T-helper 1 cell (primary cell): ENCODE results near the gene HEG1.

Source experiments
- DNase-seq, 5 donors: peaks; one replicate each; pipeline ENCODE4 v3.0.0-alpha.2; 2012 to 2020

The HEG1 gene

GRCh38 chr3:125045965-125046364, 9.8 kb downstream of the HEG1 start:
- no peak for DNase-seq

DNA sequence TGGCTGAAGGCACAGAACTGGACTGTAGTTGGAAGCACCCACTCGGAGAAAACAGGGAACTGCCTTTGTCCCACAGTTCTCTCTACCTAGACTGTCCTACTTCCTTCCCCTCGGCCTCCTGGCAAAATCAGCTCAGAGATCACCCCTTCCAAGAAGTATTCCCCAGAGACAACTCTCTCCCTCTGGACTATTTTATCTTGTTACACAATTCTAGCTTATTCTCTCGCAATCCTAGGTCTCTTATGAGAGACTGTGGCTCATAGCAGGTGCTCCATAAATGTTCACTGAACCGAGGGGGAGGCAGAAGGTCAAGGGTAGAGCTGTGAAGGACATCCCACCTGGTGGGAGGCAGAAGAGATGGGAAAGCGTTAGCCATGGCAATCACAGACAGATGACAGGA, 10.6 kb downstream of the HEG1 start:
- DNase-seq = no peak

DNA sequence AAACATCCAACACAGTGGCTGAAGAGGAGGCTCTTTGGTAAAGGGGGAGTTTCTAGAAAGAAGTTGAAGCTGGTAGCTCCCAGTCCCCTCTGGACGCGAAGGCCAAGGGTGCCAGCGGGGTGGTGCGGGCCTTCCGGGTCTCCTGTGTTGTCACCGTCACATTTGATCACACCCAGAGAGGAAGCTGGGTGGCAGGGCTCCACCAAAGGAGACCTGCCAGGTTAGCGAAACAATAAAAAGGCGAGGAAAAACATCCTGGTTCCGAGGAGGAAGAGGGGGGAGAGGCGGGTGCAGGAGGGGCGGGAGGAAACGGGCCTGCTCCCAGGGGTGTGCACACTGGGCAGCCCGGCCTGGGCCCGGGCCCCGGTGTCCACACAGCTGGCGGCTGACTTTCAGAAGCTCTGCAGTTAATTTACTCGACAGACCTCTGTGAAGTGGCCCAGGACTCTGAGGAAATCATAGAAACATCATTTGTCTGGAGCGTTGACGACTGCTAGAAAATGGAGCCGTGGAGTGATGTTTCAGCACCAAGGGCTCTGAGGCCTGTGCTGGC, 12.1 kb downstream of the HEG1 start:
- DNase-seq = no peak

DNA sequence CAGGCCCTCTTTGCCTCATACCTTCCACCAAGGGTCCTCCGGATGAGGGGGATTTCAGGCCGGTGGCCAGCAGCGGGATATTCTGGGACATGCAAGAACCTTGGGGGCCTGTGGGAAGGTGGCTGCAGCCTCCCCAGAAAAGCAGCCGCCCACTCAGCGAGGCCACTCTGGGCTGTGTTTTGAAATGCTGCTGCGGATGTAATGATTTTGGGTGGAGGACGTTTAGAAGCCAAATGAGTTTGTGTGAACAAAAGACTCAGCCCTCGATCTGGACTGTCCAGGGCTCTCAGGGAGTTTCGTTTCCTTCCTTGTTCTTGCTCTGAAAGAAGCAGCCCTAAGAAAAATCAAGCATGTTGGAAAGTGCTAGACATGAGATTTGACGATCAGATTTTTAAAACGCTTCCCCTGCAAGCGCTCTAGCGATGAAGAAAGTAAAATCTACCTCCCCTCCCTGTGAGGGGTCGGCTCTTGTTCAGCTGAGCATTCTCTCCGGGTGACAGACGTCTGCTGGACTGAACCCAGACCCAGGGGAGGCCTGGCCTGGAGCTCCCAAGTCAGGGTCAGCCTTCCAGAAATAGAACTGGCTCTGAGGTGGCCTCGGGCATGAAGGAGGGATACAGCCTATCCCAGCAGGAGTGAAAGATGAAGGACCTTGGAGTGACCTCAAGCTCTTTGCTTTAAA, 12.9 kb downstream of the HEG1 start:
- no peak for DNase-seq

DNA sequence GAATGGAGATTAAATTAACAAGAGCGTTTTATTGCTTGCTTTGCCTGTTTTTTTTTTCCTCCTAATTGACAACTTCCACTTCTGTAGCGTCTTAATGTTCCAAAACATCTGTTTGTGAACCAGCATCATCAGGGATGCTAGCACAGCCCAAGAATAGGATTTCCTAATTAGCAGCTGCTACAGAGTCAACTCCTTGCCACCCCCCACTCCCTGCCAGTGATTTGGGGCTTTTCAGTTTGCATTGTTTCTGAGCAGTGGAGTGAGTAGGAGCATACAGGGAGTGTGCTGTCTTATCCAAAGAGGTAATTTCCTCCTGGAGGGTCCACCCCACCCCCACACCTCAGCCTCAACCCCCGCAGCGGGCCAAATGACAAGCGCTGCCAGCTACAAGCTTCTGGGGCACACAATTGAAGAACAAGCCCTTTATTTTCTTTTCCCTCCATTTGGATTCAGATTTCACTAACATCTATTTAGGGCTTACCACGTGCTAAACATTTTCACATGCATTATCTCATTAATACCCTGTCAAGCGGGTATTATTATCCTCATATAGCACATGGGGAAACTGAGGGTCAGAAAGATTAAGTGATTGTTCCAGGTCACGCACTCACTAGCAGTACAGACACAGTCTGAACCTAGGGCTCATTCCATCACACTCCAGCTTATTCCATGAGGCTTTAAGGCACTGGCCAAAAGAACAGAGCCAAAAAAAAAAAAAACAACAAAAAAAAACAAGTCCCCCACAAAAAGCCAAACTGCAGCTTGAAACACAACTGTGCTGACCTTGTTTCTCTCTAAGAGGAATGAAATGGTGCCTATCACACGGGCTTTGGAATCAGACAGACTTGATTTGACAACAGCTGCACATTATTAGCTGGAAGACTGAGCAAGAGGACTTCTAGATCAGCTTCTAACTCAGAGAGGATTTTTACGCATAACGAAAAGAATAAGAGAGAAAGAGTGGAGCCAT, 16.4 kb downstream of the HEG1 start:
- DNase-seq = no peak

- DNase-seq = no peak
Measured at GRCh38 chr3:125037498-125038150, 18.2 kb downstream of the HEG1 start.

GRCh38 chr3:125035217-125035616, 20.6 kb downstream of the HEG1 start:
- peak in 1 of 5 donors; percentile 62 for DNase-seq

DNA sequence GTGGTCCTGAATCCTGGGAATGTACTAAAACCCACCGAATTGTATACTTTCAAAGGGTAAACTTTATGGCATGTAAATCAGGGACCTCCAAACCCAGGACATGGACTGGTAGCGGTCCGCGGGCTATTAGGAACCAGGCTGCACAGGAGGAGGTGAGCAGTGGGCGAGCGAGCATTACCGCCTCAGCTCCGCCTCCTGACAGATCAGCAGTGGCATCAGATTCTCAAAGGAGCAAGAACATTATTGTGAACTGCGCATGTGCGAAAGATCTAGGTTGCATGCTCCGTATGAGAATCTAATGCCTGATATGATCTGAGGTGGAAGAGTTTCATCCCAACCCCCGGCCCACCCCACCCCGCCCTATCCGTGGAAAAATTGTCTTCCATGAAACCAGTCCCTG, 22.2 kb downstream of the HEG1 start:
- DNase-seq = no peak

DNA sequence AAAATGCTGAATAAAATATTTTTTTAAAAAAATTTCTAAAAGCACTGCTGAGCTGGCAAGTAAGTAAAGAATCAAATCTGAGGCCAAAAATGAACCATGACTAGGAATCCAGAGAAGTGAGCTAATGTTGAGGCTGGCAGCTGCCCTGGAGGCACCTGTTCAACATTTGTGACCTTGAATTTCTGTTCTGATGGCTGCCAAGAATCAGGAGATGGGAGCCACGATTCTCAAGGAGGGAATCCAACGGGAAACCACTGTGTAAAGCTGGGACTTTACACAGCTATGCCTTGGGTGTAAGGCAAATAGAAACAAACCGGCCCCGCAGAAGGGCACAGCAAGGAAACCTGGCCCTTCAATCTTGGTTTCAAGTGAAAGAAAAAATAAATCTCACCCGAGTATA, 22.7 kb downstream of the HEG1 start:
- no peak for DNase-seq

DNA sequence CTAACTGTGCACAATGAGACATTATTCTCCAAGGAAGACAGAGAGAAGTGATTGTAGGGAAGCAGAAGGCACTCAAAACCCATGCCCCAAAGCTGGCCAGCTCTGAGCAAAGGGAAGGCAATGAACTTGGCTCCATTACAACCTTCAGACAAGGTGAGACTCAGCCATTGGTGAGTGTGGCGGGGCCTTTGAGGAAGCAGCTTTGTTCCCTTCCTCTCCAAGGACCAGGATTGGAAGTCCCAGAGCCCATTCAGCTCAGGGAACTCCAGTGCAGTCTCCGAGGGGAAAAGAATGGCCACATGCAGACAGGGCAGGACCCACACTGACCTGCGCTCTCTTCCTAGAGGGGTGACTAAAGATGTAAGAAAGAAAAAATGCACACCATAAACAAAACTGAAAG, 23.1 kb downstream of the HEG1 start:
- DNase-seq = no peak

DNA sequence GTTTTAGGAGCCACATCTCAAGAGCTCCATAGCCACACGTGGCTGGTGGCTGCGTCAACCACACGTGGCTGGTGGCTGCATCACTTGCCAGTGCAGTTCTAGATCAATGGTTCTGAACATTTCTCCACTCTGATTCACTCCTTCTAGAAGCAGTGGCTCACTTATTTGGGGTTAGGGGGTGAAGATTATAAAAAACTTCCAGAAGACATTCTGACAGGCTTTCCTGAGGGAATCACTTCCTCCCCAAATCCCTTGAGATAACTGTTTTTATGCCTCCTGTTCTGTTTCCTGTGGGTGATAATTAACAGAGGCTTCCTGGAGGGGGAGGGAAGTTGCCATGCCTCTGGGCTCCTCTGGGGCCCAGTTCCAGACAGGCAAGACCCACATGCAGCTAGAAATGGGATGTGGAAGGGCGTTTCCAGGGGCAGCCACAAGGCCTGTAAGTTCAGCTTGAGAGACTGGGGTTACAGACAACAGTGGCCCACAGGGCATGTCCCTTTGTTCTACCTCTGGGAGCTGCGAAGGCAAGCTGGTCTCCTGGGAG, 23.6 kb downstream of the HEG1 start:
- DNase-seq = no peak

DNA sequence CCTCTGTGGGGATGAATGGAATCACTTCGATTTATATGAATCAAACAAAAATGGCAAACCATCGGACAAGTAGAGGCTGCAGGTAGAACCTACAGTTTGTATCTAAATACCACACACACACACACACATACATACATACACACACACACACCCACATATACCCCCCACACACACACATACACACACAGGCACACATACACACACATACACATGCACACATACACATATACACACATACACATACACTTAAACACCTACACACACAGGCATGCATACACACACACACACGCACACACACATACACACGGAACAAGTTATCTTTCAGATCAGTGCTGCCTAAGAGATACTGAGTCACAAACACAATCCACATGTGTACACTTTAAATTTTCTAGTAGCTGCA, 24.3 kb downstream of the HEG1 start:
- DNase-seq = no peak

DNA sequence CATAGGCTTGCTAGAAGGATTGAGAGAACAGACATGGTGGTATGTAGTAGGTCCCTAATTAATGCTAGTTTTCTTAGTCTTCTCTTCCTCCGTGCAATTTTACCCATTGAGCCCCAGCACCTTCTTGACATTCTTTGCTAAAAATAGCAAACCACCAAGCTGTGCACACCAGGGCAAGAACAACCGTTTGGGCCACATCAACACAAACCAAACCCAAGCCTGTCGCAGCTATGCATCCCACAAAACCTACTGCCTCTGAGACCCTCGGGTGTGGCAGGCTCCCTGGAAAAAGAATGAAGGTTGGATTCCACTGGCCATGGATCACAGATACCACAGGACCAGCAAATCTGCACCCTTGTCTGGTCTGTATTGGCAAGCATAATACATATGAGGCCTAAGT, 27.1 kb downstream of the HEG1 start:
- no peak for DNase-seq

- DNase-seq = no peak
Measured at GRCh38 chr3:125025642-125026041, 30.2 kb downstream of the HEG1 start.

GRCh38 chr3:125024817-125025216, 31.0 kb downstream of the HEG1 start:
- DNase-seq = no peak

DNA sequence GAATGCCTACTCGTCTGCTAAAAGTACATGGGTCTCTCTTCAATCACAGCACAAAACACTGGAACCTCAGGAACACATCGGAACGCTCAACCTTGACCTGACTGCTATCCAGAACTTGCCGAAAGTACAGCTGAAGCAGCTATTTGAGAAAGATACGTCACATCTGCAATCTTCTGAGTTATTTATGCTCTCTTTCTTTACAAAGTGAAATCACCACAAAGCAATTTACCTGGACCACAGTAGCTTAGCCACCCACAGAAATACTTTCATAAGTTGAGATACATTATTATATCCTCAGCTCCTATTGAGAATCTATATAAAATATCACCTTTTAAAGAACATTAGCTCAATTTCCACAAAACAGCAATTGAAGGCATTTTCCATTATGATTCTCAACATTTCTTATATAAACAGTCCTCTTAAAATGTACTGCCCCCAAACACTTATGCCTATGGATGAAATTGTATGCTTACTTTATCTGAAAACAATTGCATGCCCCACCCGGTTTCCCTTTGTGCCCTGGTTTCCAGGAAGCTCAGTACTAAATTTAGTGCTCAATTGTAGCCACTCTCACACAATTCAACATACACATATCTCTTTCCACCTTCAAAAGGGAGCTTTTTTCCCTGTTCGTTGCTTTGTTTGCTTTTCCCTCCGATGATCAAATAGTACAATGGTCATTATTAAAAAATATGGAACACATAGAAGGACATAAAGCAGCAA, 31.8 kb downstream of the HEG1 start:
- DNase-seq = no peak

- DNase-seq = no peak
Measured at GRCh38 chr3:125022206-125022605, 33.6 kb downstream of the HEG1 start.

GRCh38 chr3:125019271-125019670, 36.5 kb downstream of the HEG1 start:
- no peak for DNase-seq

- no peak for DNase-seq
Measured at GRCh38 chr3:125017406-125017805, 38.4 kb downstream of the HEG1 start.

DNA sequence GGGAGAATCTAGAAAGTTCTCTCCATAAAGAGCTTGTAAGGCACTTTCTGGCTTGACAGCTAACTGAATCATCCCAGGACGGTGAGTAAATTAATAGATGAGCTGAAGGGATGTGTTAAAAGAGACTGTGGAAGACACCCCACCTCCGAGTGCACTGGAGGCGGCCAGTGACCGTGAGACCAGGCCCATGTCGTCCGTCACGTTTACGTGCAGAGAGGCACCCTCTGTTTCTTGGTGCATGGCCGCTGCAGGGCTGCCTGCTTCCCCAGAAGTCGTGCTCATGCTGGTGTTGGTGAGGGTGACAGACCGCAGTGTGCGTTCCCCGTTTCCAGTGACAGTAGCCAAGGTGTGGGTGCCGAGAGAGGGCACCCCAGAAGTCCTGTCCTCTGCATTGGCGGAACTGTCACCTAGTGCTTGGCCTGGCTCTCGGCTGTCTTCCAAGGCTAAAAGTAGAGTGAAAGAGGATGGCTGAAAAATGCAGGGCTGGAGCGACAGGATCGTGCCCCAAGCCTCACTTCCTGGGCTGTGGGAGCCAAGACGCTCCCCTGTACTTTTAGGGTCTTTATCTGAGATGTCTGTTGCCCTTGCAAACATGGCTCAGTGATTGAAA, 41.1 kb downstream of the HEG1 start:
- DNase-seq = no peak

DNA sequence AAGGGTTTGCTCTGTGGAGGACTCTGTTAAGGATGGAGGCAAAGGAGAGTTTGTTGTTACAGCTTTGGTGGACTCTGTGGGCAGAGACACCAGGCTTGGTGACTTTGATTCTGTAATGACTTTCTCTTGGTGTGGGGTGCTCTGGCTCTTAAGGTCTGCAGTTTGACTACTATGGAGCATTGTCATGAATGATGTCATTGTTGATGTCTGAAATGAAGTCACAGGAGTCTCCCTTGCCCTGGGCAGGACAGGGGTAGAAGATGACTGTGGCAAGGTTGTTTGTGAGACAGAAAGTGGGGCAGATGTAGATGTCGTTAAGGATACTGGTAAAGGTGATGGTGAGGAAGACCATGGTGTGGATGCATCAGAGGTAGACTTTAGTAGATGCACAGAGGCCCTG, 42.7 kb downstream of the HEG1 start:
- no peak for DNase-seq

DNA sequence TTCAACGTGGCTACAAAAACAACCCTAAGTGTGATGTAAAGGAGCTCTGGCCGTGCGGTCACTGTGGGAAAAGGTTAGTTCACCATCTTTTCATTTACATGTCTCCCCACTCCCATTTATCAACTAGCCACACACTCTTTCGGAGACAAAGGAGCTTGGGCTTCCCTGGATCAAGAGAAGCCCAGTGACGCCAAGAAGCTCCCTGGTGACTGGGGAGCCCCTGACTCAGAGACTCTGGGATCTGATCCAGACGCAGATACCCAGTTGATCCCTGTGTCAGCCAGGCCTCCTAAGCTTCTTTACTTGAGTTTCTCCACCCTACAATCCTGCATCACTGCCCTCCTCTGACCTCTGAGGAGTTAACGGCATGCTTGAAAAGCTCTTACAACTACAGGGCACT, 43.9 kb downstream of the HEG1 start:
- no peak for DNase-seq
